IMR-90 (cell line): ENCODE results near the gene STK25. TPM values are rescaled to one million over a fixed set of nuclear protein-coding genes. Genes with fewer than 3 reads are reported as not detected.

Source experiments
- ATAC-seq: fragments of 200-7000 bp; cut with Tn5 transposase; 2 replicates; pipeline ENCODE4 v1.9.1; 2020; ENCODE audit warnings: low read depth, mild to moderate bottlenecking, moderate library complexity
- BruUV-seq: library from RNA; stranded (reverse); fragments of 400-500 nt; replicated peaks from 2 replicates; lab custom pipeline; 2021; lab: Mats Ljungman, UMichigan
- CTCF ChIA-PET: fragments of 300-600 bp; formaldehyde crosslinking; extraction: SDS; loops from one replicate; lab custom pipeline; 2021; ENCODE audit warnings: antibody characterized with exemption; lab: Yijun Ruan, JAX
- POLR2A ChIA-PET: fragments of 300-600 bp; sonication (Branson Sonifier 250); formaldehyde crosslinking; loops from one replicate; lab custom pipeline; 2022; ENCODE audit warnings: antibody characterized with exemption; ENCODE audit not compliant: unreplicated experiment; lab: Charles Lee
- DNase-seq: peaks from one replicate; pipeline ENCODE4 v3.0.0; 2013
- H2AFZ ChIP-seq: replicated peaks from 2 replicates; pipeline ENCODE3; 2013; ENCODE audit warnings: low read length, mild to moderate bottlenecking; ENCODE audit not compliant: poor library complexity
- H2AK5ac ChIP-seq: 2 replicates; pipeline ENCODE4 v1.6.1; 2013; ENCODE audit warnings: low read depth, low read length, inconsistent platforms
- H2AK9ac ChIP-seq: replicated peaks from 2 replicates; pipeline ENCODE3; 2013; ENCODE audit warnings: mild to moderate bottlenecking, low read depth, low read length, moderate library complexity; ENCODE audit not compliant: poor library complexity
- H2BK120ac ChIP-seq: 2 replicates; pipeline ENCODE4 v1.6.1; 2013; ENCODE audit warnings: low read depth, low read length, inconsistent platforms
- H2BK15ac ChIP-seq: 3 replicates; pipeline ENCODE4 v1.6.1; 2013; ENCODE audit warnings: low read depth, low read length, inconsistent platforms
- H2BK20ac ChIP-seq: 2 replicates; pipeline ENCODE4 v1.6.1; 2013; ENCODE audit warnings: low read depth, mild to moderate bottlenecking, inconsistent platforms, low read length, moderate library complexity
- H2BK5ac ChIP-seq: 2 replicates; pipeline ENCODE4 v1.6.1; 2013; ENCODE audit warnings: mild to moderate bottlenecking, low read depth, low read length, inconsistent platforms; ENCODE audit not compliant: poor library complexity, severe bottlenecking
- H3K14ac ChIP-seq: replicated peaks from 2 replicates; pipeline ENCODE4 v1.6.1; 2013; ENCODE audit warnings: low read depth, low read length, inconsistent platforms
- H3K18ac ChIP-seq: 2 replicates; pipeline ENCODE4 v1.6.1; 2013; ENCODE audit warnings: low read depth, low read length, control low read depth
- H3K23ac ChIP-seq: 2 replicates; pipeline ENCODE4 v1.6.1; 2013; ENCODE audit warnings: low read depth, low read length, inconsistent platforms
- H3K27ac ChIP-seq: 2 replicates; pipeline ENCODE4 v1.5.1; 2013; ENCODE audit warnings: mild to moderate bottlenecking, control low read depth, low read length; ENCODE audit not compliant: insufficient read depth
- H3K27me3 ChIP-seq: 2 replicates; pipeline ENCODE4 v1.6.1; 2013; ENCODE audit warnings: low read length; ENCODE audit not compliant: control insufficient read depth, insufficient read depth
- H3K36me3 ChIP-seq: 2 replicates; pipeline ENCODE4 v1.6.1; 2013; ENCODE audit warnings: low read length, mixed read lengths; ENCODE audit not compliant: control insufficient read depth, insufficient read depth
- H3K4ac ChIP-seq: 2 replicates; pipeline ENCODE4 v1.6.1; 2013; ENCODE audit warnings: low read depth, low read length, inconsistent platforms
- H3K4me1 ChIP-seq: 2 replicates; pipeline ENCODE4 v1.6.1; 2013; ENCODE audit warnings: low read length, mixed read lengths; ENCODE audit not compliant: control insufficient read depth, insufficient read depth
- H3K4me2 ChIP-seq: 2 replicates; pipeline ENCODE4 v1.6.1; 2013; ENCODE audit warnings: low read depth, mild to moderate bottlenecking, control low read depth, low read length, moderate library complexity
- H3K4me3 ChIP-seq: 2 replicates; pipeline ENCODE4 v1.5.1; 2013; ENCODE audit warnings: low read depth, mild to moderate bottlenecking, control low read depth, low read length, moderate library complexity; ENCODE audit not compliant: insufficient read depth
- H3K56ac ChIP-seq: 2 replicates; pipeline ENCODE4 v1.6.1; 2013; ENCODE audit warnings: low read length, inconsistent platforms; ENCODE audit not compliant: insufficient read depth; ENCODE audit errors: extremely low read depth
- H3K79me1 ChIP-seq, 2 experiments: 2 replicates each; pipeline ENCODE4 v1.6.1; 2013; ENCODE audit warnings: low read length in 2 of 2, inconsistent platforms in 1 of 2, low read depth in 1 of 2
- H3K9ac ChIP-seq: 2 replicates; pipeline ENCODE4 v1.6.1; 2013; ENCODE audit warnings: low read depth, low read length, control low read depth
- H3K9me1 ChIP-seq: 2 replicates; pipeline ENCODE4 v1.6.1; 2013; ENCODE audit warnings: low read length, inconsistent platforms; ENCODE audit not compliant: insufficient read depth
- H3K9me3 ChIP-seq: 2 replicates; pipeline ENCODE4 v1.6.1; 2013; ENCODE audit warnings: low read length; ENCODE audit not compliant: control insufficient read depth, insufficient read depth
- H4K20me1 ChIP-seq: 2 replicates; pipeline ENCODE4 v1.6.1; 2013; ENCODE audit warnings: low read length, inconsistent platforms; ENCODE audit not compliant: insufficient read depth
- H4K5ac ChIP-seq: 2 replicates; pipeline ENCODE4 v1.6.1; 2013; ENCODE audit warnings: mild to moderate bottlenecking, low read depth, low read length, control low read depth
- H4K8ac ChIP-seq, 2 experiments: 2 replicates each; pipeline ENCODE4 v1.6.1; 2013; ENCODE audit warnings: low read depth in 2 of 2, low read length in 2 of 2, control low read depth in 1 of 2, inconsistent platforms in 1 of 2
- H4K91ac ChIP-seq: 2 replicates; pipeline ENCODE4 v1.6.1; 2013; ENCODE audit warnings: low read depth, low read length, inconsistent platforms; ENCODE audit not compliant: insufficient read depth
- MAFK ChIP-seq: IDR thresholded peaks from 2 replicates; pipeline ENCODE4 v1.6.1; 2012; ENCODE audit warnings: low read depth, low read length, improper control_type of control experiment
- MAZ ChIP-seq: IDR thresholded peaks from 2 replicates; pipeline ENCODE4 v1.6.1; 2012; ENCODE audit warnings: low read depth, mild to moderate bottlenecking, low read length, improper control_type of control experiment, moderate library complexity, borderline replicate concordance
- WGBS, 2 experiments: methylation state at CpG; one replicate each; pipeline versions ENCODE4 v1.1.5 to v1.1.7; 2013; ENCODE audit warnings: missing lambda C conversion rate in 2 of 2; ENCODE audit not compliant: insufficient read length in 1 of 2; ENCODE audit errors: extremely low coverage in 2 of 2; 5-methylcytosine and 5-hydroxymethylcytosine counted together
- dilution Hi-C: fragments of 300-500 bp; cut with HindIII; formaldehyde crosslinking; loops from one replicate; pipeline ENCODE4 v1.14.3; 2018; ENCODE audit warnings: low sequenced_read_pairs; ENCODE audit not compliant: unreplicated experiment
- in situ Hi-C: fragments of 300-500 bp; cut with MboI; formaldehyde crosslinking; loops from 3 replicates; pipeline ENCODE4 v1.14.3; 2019; ENCODE audit warnings: low sequenced_read_pairs, inconsistent platforms, mixed read lengths
- intact Hi-C: fragments of 100-400 bp; cut with micrococcal nuclease; formaldehyde crosslinking; loops from 2 replicates; pipeline ENCODE4 v1.10.0; 2022
- polyA plus RNA-seq, 3 experiments: library from polyadenylated mRNA; depleted of rRNA; stranded (reverse); fragments of >200 nt; gene quantifications; 2 replicates each; pipeline ENCODE4 v1.2.3, GENCODE V29; 2012; ENCODE audit warnings: low replicate concordance in 1 of 3
- total RNA-seq: library from RNA; depleted of rRNA; stranded (reverse); fragments of >200 nt; gene quantifications from 2 replicates; pipeline ENCODE4 v1.2.3, GENCODE V29; 2012
- TF ChIP-seq, protein P1 (sequence below): fragments of 150-350 bp; IDR thresholded peaks from 2 replicates; pipeline ENCODE4 v1.6.1; 2017; ENCODE audit warnings: mild to moderate bottlenecking, antibody characterized with exemption, low read length, low read depth

Gene STK25
- total and polyA plus RNA-seq, 2 of the 4 experiments (the other 2 are of a cell fraction) = 258 to 392 TPM

DNA sequence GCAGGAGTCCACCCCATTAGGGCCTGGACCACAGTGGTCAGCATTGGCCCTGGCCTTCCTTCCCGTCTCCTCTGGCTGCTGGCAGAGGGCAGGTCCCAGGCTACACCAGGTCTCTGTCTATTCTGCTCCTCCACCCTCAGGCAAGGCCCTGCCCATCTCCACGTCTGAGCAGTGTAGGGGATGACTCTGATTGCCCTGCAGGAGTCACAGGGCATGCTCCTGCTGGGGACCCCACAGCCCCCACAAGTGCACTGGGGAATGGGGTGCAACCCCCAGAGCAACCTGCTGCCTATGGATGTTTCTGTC lies 40.0 kb downstream of the STK25 start:
- no peak overlapping the region for H3K14ac ChIP-seq
- no peaks in the 10 kb centered on the region for H3K9me1 ChIP-seq
- H3K18ac ChIP-seq = no peak overlapping the region
- POLR2A ChIA-PET = no interaction called here
- peaks cover 9% of the 10 kb centered on the region for H3K27me3 ChIP-seq
- ATAC-seq (no peak), DNase-seq (no peak)
- dilution Hi-C loops (no loop called here), intact Hi-C loops (no loop called here), in situ Hi-C loops (no loop called here)
- no CpG with 5 or more reads among the region's 2 CpGs for WGBS, 2 experiments
- no peak overlapping the region for H3K23ac ChIP-seq
- TF ChIP-seq, protein P1, sequence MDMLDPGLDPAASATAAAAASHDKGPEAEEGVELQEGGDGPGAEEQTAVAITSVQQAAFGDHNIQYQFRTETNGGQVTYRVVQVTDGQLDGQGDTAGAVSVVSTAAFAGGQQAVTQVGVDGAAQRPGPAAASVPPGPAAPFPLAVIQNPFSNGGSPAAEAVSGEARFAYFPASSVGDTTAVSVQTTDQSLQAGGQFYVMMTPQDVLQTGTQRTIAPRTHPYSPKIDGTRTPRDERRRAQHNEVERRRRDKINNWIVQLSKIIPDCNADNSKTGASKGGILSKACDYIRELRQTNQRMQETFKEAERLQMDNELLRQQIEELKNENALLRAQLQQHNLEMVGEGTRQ = no peak
- TF ChIP-seq MAFK (no peak), MAZ (no peak)
- no peak overlapping the region for H3K4me2 ChIP-seq
- no peak overlapping the region for H4K8ac ChIP-seq
- BruUV-seq = no TSS peak
- H2AK9ac ChIP-seq = no peak overlapping the region
- H3K36me3 ChIP-seq = no peaks in the 10 kb centered on the region
- H2AK5ac ChIP-seq = no peak overlapping the region
- CTCF ChIA-PET = no interaction called here
- no peak overlapping the region for H3K4me3 ChIP-seq
- no peak overlapping the region for H3K9ac ChIP-seq
- no peaks in the 10 kb centered on the region for H4K20me1 ChIP-seq
- H2BK20ac ChIP-seq = no peak overlapping the region
- no peak overlapping the region for H3K4ac ChIP-seq
- H4K91ac ChIP-seq = no peak overlapping the region
- H3K56ac ChIP-seq = no peak overlapping the region
- H2BK15ac ChIP-seq = no peak overlapping the region
- H3K4me1 ChIP-seq = no peaks in the 10 kb centered on the region
- no peak overlapping the region for H3K27ac ChIP-seq
- no peak overlapping the region for H2AFZ ChIP-seq
- H4K5ac ChIP-seq = no peak overlapping the region
- H2BK120ac ChIP-seq = no peak overlapping the region
- no peaks in the 10 kb centered on the region for H3K79me1 ChIP-seq
- H2BK5ac ChIP-seq = no peak overlapping the region
- no peaks in the 10 kb centered on the region for H3K9me3 ChIP-seq
